Medulla oblongata (tissue), 1 donor: ENCODE data around the gene ALOXE3.
"Not testable (repeated sequence)": the region's sequence is repeated elsewhere in the genome, so short reads cannot be mapped to it uniquely, and the experiment has no call there.

ENCODE experiments used
- DNase-seq: peaks from one replicate; pipeline ENCODE4 v3.0.0-alpha.2; 2015; ENCODE audit errors: extremely low spot score

The ALOXE3 gene

DNA sequence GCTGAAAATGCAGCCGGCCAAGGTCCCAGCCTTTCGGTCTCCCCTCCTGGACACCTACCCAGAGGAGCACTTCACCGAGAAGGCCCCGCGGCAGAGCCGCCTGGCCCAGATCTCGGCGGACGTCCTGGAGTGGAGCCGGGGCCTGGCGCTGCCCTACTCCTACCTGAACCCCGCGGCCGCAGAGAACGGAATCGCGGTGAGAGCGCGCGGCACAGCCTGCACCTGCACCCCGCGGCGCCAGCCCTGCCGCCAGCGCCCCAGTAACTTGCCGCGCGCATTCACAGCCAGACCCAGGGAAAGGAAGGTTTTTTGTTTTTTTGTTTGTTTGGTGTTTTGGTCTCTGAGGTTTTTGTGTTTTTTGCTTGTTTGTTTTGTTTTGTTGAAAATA lies 46.0 kb downstream of the ALOXE3 start:
- DNase-seq: no peak

DNA sequence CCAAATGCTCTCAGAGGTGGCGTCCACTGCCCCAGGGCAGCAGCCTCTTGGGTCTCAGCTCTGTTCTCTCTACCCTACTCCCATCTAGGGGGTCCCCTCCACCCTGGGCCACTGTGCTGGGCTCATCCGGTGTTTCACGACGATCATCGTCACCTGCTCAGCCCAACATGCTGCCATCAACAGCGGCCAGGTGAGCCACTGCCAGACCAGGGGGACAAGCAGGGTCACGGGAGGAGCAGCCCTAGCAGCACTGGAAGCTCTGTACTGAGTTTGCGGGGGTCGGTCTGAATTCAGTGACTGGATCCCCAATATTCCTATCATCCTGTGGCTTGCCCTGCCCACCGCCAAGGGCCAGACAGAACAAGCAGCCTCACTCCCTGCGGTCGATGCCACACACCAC lies 46.8 kb downstream of the ALOXE3 start:
- DNase-seq: no peak

DNA sequence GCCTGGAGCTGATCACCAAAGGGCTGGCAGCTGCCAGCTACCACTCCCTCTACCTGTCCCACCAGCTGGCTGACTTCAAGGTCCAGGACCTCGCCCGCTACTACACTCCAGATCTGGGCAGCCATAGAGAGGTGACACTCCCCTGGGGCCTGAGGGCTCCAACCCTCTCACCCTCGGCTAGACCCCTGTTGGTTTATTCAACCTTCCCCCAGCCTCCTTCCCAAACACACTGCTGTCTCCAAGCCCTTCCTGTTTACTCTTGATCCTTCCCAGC lies 48.8 kb downstream of the ALOXE3 start:
- no peak for DNase-seq

DNA sequence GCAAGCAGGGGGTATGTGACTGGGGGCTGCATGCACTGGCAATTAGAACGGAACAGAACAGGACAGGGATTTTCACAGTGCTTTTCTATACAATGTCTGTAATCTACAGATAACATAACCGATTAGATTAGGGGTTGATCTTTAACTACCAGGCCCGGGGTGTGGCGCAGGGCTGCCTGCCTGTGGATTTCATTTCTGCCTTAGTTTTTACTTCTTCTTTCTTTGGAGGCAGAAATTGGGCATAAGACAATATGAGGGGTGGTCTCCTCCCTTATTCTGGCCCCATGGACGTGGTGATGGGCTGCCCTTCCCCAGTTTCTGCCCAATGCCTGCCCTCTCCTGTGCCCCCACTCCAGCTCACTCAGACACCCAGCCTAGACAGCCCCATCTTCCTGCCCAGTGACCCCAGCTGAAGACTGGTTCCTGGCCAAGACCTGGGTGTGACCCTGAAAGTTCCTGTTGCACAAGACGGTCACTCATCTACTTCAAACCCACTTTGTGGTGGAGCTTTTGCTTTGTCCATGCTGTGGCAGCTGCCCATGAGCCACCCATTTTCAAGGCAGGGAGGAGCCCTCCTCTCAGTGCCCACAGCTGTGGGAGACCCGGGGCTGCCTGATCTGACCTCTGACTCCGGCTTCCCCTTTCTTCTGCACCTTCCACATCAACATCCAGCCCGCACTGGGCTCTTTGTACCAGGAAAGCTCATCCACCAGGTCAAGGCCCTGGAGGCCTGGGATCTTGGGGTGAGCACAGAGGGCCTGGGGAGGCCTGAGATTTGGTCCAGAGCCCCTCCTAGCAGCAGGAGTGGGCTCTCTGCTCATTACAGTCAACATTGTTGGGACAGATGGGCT lies 49.4 kb downstream of the ALOXE3 start:
- DNase-seq: no peak

DNA sequence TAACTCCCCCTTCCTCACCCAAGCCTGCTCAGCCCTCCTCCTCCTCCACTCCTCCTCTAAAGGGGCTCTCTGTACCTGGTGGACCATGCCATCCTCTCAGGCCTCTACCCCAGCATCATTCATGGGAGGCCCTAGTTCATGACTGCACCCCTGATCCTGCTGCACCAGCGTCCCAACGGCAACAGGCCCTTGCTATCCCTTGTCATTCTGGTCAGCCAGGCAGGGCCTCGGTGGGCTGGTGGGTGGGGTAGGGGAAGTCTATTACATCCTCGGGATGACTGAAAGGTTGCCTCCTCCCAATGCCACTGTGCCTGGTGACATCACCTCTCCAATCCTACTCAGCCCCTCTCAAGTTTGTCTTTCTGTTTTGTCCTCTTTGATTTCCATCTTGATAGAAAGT lies 50.5 kb downstream of the ALOXE3 start:
- DNase-seq: no peak

DNA sequence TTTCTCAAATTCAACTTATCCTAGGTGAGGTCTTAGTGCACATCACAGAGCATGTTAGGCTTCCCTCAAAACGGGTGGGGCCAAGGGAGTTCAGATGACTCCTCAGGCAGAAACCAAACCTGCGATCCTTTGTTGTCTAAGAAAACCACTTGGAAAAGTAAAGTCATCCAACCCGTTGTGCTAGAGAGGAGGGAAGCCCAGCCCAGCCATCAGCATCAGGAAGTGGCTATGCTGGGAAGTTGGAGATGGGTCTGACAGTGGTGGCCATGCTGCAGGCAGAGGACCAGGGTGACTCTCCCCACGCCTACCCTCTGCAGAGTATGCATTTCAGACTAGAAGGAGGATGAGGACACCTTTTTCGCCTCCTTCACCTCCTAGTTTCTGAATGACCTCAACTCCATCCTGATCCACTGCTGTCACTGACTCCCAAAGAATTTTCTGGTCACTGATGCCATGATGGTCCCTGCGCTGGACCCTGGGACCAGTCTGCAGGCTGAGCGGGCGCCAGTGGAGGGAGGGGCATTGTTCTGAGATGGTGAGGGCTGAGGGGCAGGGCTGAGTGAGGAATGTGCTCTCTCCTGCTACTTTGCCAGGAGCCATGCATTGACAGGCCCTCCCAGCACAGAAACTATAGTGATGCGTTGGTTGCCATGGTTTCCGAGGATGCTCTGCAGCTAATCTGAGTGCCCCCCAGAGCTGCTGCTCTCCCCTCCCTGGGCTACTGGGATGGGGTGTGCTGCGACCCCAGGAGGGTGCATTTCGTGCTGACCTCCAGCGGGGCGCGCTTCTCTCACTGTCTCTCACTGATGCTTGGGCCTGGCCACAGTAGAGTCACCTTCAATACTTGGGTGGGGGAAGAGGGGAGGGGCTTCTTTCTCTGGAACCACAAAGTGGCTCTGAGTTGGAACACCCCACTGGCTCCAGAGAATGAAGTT lies 51.2 kb downstream of the ALOXE3 start:
- DNase-seq: no peak

DNA sequence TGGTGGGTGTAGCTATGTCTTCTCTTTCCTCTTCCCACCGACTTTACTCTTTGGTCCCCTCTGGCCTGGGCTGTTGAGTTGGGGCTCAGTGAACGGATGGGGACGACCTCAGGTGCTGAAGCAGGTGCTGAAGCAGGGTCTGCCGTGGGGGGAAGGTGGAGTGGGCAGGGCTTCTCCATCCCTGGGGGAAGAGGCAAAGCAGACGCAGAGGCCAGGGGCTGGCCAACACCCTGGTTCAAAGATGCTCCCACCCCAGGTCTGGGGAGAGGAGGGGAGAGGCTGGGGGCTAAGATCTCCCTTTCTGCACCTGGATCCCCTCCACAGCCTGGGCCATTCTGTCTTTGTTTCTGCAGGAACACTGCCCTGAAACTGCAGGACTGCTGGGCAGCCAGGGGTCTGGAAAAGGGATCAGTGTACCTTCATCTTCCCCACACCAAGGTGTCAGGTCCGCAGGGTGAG lies 53.7 kb downstream of the ALOXE3 start:
- no peak for DNase-seq

DNA sequence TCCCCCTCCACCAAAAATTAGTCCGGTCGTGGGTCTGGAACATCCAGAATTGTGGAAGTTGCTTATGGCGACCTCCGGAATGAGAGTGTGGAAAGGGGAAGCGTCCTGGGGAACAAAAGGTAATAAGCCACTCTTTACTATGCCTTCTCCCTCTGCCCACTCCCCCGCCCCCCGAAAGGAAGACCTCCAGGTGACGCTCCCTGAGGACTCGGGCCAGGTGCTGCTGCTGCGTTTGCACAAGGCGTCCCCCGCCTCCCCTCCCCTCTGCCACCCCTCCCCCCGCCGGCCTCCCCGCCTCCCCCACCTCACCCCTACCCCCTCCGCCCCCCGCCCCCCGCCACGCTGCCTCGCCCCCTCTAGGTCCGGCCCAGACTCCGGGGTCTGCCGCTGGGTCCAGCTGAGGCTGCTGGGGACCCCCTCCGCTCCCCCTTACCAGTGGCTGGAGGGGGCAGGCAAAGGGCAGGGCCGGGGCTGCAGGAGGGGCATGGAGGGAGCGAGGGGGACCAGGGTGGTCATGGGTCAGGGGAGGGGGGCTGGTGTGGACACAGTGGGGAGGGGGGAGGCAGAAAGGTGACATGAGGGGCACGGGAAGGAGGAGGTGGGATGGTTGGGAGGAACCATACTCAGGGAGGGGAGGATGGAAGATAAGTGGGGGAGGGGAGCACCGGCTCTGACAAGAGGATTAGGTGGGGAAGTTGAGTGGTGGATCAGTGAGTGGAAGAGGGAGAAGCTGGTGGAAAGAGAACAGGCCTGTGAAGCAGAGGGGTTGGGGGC lies 54.4 kb downstream of the ALOXE3 start:
- no peak for DNase-seq

DNA sequence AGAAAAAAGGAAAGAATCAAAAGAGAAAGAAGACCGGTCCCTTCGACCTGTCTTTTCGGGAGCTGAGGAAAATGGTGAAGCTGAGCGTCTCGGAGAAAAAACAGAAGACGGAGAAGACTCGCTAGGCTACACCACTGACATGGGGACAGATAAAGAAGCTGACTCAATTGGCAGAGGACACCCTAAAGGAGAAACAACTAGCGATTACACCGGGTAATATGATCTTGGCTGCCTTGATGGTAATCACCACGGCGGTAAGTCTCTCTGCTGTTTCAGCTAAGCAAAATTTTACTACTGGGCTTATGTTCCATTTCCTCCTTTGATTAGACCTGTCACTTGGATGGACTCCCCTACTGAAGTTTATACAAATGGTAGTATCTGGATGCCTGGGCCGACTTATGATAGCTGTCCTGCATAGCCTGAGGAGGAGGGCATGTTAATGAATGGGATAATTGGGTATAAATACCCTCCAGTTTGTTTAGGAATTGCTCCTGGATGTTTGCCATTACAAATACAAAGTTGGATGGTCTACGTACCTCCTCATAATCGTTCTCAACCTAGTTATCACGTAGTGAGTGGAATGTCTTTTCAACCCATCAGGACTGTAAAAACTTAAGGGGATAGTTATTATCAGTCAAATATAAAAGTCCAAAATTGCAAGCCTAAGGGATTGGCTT lies 55.4 kb downstream of the ALOXE3 start:
- no peak for DNase-seq

DNA sequence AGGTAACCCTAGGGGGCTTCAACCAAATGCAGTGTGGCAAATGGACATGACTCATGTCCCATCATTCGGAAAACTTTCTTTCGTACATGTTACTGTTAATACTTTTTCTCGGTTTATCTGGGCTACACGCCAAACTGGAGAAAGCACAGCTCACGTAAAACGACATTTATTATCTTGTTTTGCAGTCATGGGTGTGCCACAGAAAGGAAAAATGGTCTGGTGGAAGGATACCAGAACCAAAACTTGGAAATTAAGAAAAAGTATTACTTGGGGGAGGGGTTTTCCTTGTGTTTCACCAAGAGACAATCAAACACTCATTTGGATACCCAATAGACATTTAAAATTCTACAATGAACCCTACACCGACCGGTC lies 55.9 kb downstream of the ALOXE3 start:
- no peak for DNase-seq

DNA sequence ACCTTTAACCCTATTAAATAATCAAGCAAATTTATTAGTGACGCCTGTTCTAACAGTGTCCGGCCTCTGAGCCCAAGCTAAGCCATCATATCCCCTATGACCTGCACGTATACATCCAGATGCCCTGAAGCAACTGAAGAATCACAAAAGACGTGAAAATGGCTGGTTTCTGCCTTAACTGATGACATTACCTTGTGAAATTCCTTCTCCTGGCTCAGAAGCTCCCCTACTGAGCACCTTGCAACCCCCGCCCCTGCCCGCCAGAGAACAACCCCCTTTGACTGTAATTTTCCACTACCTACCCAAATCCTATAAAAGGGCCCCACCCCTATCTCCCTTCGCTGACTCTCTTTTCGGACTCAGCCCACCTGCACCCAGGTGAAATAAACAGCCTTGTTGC lies 56.5 kb downstream of the ALOXE3 start:
- not testable (repeated sequence) for DNase-seq

DNA sequence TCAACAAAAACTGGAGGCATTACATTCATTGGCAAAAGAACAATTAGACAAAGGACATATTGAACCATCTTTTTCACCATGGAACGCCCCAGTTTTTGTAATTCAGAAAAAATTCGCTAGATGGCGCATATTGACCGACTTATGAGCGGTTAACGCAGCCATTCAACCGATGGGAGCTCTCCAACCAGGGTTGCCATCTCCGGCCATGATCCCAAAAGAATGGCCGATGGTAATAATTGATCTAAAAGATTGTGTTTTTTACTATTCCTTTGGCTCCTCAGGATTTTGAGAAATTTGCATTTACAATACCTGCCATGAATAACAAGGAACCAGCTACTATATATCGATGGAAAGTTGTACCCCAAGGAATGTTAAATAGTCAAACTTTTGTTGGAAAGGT lies 58.0 kb downstream of the ALOXE3 start:
- peak; percentile 90 for DNase-seq

DNA sequence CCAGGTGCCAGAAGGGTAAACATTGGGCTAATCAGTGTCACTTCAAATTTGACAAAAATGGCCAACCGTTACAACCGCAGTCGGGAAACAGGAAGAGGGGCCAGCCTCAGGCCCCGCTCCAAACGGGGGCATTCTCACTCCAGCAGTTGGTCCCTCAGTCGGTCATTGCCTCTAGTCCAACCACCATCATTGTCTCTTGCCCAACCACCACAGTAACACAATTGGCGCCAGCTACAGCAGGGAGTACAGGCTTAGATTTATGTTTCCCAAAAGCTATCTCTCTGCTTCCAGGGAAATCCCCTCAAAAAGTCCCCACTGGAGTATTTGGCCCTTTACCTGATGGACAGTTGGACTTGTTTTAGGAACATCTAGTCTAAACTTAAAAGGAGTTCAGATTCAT lies 59.2 kb downstream of the ALOXE3 start:
- no peak for DNase-seq

DNA sequence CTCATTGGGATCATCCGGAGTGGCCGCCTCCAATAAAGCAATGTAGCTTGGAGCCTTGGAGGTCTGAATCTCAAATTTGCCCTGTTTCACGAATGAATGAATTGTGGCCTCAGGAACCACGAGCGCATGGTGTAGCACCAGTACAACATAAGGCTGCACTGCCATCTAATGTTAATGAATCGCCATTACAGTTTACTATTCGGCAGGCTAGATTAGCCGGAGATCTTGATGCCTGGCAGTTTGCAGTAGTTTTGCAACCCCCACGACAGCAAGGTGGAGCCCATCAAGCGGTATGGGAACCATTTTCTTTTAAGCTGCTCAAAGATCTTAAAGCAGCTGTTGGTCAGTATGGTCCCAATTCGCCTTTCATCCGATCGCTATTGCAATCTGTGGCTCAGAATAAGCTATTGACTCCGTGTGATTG lies 60.6 kb downstream of the ALOXE3 start:
- DNase-seq: peak; percentile 86

DNA sequence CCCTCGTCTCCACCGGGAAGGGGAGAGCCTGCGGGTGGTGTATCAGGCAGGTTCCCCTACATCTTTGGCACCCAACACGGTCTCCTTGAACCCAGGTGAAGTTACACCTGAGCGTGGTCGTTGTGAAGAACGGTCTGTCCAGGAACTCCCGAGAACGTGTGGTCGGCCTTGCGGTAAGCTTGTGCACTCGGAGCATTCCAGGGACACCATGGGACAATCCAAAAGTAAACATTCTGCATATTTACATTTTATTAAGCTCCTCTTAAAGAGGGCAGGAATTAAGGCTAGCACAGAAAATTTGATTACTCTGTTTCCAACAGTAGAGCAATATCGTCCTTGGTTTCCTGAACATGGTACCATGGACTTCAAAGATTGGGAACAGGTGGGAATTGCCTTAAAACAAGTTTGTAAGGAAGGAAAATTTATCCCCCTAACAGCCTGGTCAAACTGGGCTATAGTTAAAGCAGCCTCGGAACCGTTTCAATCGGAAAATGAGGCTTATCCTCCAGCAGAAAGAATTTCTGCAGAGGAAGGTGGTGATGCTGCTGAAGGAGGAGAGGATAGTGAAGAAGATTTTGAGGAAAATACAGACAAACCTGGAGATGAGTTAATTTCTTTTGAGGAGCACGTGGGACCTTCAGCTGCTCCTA lies 61.2 kb downstream of the ALOXE3 start:
- DNase-seq: no peak

DNA sequence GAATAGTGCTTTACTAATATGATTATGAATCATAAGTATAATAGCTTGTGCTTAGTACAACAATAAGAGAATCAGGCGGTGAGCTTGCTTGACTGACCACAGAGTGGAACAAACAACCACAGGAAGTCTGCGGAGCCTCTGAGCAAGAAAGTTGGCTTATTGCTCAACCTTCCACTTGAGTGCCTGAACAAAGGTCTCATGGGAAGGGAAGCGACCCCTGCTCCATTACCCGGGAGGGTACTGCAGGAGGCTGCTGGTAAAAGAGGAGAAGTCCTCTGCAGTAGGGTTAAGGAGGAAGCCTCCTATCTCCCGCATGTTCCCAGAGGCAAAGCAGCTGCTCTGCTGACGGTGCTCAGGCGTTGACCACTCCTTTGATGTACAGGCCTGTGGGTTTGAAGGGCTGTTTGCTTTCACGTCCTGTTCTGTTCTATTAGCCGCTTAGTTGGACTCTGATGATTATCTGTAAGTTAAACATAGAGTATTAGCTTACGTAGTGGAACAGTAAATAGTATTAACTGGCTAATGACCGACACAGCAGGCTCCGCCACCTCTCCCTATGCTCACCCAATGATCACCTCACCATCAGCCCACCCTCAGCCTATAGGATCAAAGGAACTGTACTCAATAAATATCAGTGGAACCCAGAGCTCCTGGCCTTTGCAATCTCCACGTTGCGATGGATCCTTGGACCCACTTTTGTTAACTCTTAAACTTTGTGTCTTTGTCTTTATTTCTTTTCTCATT lies 61.9 kb downstream of the ALOXE3 start:
- peak; percentile 82 for DNase-seq

DNA sequence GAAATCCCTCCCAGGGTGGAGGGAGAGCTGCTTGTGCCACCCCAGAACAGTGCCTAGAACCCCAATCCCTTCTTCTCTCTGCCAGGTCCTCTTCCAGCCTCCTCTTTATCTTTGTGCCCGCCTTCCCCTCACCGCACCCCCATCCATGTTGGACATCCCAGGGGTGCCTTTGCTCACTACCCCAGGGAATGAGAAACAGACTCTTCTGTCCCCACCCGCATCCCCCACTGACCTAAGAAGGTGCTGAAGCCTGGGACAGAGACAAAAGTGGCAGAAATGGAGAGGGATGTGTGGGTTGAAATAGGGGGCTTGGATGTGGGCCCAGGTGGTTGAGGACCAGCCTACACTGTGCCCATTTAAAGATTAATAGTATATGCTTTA lies 62.5 kb downstream of the ALOXE3 start:
- DNase-seq: no peak

DNA sequence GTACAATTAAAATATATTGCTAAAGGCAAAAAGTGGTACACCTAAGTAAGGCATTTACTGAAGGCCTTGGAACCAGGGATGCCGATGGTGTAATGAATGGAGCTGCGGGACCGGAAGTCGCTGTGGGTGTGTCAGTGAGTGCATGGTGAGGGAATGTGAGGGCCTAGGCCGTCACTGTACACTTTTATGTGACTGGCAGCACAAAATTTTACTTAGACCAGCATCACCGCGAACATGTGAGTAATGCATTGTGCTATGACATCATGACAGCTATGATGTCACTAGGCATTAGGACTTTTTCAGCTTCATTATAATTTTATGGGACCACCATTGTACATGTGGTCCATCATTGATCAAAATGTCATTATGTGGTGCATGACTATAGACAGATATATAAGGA lies 64.7 kb downstream of the ALOXE3 start:
- DNase-seq: no peak

DNA sequence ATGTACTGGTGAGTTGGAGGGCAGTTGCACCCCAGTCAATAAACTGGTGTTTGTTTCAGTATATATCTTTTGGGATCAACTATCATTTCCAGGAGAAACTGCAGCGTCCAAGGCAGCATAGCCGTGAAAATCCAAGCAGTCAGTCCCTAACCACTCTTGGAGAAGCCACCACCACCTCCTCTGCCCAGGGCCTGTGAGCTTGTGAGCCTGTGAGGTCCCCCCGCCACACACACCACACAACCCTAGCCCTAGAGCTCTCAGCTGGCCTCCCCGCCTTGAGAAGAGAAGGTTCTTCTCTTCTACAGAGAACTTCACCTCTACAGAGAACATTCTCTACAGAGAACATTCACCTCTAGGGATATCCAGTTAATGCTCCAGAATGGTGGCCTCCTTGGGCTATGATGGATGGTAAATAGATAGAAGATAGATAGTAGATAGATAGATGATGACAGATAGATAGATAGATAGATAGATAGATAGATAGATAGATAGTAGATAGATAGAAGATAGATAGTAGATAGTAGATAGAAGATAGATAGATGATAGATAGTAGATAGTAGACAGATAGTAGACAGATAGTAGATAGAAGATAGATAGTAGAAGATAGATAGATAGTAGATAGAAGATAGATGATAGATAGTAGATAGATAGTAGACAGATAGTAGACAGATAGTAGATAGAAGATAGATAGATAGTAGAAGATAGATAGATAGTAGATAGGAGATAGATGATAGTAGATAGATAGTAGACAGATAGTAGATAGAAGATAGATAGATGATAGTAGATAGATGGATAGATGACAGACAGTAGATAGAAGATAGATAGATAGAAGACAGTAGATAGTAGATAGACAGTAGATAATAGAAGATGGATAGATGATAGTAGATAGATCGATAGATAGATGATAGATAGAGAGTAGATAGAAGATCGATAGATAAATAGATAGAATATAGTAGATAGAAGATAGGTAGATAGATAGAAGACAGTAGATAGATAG lies 65.8 kb downstream of the ALOXE3 start:
- DNase-seq: no peak
